ENCODE results near the gene SMTNL2.

The SMTNL2 gene

DNA sequence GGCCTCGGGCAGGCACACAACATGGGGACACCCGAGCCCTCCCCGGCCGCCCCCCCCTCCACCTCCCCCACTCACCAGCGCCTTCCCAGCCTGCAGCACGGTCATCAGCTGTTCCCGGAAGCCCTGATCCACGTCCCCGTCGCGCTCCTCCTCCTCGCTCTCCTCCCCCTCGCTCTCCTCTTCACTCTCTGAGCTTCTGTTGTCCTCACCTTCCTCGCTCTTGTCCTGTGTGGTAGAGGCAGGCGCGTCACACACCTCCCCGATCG, 39.4 kb upstream of the SMTNL2 start:
- FAIRE-seq (no peak), DNase-seq (ENCODE audit: insufficient read length, low spot score) (no peak)

DNA sequence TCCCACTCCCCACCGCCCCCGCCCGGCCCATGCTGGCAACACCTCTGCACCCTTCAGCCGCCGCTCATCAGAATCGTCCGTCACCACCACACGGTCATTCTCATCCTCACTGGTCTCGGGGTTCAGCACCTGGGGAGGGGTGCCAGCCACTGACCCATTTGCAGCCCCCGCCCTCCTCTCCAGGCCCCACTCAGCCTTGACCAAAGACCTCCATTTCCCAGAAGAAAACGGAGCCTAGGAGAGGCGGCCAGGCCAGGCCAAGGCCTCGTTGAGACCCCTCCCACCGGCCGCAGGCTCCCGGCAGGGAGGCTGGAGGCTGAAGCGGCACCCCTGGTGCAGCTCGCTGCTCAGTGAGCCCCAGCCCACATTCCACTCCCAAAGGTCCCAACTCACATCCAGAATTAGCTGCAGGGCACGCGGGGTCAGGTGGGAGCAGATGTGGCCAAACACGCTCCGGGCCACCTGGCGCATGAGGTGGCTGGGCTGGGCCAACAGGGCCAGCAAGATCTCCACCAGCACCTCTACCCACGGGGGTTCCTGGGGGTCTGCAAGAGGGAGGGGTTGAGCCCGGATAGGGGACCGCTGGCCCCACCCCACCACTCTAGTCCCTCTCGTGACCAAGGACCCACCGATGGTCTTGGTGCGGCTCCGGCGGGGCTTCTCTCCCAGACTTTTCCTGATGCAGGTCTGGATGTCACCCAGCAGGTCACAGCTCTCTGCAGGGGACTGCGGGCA, 38.9 kb upstream of the SMTNL2 start:
- FAIRE-seq, result no peak
- no peak for DNase-seq (ENCODE audit: insufficient read length, low spot score)

DNA sequence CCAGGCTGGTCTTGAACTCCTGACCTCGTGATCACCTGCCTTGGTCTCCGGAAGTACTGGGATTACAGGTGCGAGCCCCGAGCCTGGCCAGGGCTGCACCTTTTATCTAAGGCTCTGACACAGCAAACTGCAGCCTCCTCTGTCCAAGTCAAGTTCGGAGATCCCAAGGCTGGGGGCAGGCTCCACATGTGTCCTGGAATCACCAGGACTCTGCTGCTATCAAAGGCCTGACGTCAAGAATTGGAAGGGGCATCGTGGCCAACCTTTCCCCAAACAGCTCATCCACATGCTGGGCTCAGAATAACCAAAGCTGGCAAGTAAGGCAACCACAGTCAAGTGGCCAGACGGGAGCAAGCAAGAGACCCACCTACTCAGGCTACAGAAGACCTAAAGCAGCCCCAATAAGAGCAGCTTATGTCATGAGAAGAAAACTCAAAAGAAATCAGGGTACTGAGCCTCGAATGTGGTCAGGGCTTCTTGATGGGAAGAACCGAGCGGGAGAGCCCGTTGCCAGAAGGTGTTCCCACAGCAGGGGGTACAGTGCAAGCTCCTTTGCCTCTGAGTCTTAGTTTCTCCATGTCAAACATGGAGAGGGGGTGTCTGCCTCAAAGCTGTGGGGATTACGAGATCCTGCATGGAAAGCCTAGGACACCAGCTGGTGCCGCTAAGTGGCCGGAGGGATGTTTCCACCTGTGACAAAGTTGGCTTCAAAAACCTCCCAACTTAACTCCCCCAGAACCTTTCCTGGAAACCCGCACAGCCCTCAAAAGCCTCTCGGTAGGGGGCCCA, 37.0 kb upstream of the SMTNL2 start:
- FAIRE-seq (no peak), DNase-seq (ENCODE audit: insufficient read length, low spot score) (no peak)

DNA sequence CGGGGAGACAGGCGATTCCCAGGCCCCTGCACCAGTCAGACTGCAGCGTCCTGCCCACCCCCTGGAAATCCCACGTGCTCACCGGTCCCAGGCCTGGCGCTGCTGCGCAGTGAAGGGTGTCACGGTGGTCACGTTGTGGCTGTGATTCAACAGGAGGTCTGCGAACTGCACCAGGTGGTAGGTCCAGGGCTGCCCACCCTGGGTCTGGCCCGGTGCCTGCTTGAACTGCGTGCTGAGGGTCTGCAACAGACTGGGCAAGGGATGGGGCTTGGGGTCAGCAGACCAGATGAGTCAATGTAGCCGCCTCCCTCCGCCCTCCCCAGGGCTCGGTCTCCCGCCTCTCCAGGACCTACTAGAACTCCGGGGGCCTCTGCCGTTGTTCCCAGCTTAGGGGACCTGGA, 36.3 kb upstream of the SMTNL2 start:
- FAIRE-seq, result no peak
- DNase-seq (ENCODE audit: insufficient read length, low spot score), result no peak

DNA sequence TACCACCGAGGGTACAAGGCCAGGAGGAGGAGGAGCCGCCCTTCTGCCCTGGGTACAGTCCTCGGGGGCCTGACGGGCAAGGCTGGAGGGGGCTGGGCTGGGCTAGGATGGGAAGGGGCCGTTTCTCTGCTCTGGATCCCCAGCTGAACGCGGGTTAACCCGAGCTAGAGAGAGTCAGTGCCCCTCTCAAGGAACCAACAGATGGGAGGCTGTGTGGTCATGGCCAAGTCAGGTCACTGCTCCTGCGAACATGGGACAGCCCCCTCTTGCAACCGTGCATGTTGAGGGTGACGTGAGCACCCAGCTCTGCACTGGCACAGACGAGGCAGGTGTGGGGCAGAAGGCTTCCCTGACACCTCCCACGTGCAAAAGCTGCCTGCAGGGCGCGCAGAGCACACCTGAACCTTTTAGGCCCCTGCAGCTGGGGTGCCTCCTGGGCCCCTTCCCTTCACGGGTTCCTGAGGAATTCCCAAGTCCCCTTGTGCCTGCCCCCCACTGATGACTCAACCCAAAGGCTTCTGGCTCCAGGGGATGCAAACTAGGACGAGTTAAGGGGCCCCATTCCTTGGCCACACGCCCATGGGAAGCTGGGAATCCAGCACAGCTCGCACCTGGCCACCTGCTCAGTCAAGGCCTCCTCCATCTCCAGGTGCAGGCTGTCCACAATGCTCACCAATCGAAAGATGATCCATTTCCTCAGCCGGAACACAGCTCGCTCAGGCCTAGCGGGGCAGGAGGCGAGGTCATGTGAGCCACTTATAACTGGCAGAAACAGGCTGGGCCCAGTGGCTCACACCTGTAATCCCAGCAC, 35.4 kb upstream of the SMTNL2 start:
- DNase-seq (ENCODE audit: insufficient read length, low spot score), result no peak
- FAIRE-seq, result no peak

DNA sequence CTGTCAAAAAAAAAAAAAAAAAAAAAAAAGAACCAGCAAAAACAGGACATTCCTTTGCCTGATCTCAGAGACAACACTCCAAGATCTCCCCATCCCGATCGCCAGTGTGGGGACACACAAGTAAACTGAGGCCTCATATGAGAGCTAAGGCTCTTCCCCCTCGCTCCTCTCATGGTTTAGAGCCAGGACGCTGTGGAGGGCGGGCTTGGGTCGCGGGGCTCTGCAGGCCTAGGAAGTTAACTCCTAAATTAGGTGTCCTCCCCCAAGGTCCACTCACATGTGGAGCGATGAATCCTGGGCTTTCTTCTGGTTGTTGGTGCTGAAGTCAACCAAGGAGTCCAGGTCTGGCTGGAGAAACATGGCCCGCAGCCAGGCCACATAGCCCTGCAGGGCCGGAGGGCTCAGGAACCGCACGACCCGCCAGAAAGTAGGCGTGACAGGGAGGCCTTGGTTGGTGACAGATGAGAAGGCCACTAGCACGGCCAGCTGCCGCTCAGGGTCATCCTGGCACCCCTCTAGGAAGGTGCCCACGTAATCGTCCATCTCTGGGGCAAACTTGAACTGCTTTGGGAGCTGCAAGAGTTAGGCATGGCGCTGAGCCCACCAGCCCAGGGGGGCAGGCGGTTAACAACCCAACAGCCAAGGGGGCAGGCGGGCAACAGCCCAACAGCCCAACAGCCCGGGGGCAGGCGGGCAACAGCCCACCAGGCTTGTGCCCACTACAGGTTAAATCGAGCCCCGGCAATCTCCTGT, 34.4 kb upstream of the SMTNL2 start:
- DNase-seq (ENCODE audit: insufficient read length, low spot score) (no peak), FAIRE-seq (no peak)

DNA sequence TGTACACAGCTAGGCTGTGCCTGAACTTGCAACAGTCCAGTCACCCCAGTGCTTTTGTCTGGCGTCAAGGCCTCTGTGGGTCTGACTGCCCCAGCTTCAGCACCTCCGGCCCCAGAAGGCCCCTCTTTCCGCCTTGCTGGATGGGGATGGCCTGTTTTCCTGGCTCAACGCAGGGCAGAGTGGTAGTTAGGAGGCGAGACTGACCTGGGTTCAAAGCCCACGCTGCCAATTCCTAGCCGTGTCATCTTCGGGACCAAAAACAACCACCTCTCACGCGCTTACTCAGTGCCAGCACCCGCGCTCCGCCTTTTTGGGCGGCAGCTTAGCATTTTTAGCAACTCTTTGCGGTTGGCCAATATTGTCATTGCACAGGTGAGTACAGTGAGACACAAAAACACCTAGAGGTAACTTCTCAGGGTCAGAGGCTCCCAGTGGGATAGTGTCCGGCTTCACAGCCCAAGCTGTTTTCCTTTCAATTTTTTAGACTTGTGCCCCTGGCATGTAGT, 33.7 kb upstream of the SMTNL2 start:
- FAIRE-seq (no peak), DNase-seq (ENCODE audit: insufficient read length, low spot score) (no peak)

DNA sequence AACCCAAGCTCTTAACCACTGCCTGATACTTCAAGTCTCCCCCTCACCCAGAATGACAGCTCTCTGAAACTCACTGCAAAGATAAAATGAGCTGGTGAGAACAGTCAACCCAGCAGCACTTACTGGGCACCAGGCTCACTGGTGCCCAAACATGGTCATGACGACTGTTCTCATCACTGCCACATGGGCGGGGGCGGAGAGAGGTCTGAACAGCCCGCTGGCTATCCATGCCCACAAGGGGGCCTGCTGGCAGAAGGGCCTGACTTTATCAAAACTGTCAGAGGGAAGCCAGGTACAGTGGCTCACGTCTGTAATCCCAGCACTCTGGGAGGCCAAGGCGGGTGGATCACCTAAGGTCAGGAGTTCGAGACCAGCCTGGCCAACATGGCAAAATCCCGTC, 33.2 kb upstream of the SMTNL2 start:
- no peak for DNase-seq (ENCODE audit: insufficient read length, low spot score)
- no peak for FAIRE-seq

DNA sequence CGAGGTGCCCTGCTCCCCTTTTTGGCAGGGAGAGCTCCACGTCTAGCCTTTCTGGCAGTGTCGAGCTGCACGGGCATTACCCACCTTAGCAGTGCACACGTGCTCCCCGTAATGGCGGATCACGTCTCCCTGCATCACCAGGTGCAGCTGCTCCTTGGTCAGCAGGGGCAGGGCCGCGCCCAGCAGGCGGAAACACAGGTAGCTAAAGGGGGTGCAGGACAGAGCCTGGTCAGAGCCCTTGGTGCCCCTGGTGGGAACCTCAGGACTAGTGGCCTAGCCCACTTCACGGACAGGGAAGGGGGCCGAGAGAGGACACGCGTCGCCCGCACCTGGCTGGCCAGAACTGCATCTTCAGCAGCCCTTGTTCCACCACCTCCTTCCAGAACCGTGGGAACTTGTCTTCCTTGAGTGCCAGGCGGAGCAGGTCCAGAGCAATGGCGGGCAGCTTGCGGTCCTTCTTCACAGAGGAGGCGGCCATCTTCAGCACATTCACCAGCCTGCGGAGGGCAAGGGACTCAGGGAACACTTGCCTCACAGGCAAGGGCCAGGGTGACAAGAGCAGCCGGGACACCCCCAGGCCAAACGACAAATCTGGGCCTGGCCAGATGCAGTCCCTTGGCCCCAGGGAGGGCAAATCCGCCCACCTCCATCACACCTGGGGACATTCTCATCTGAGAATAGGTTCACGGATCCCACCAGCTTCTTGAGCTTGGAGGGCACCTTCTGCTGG, 32.4 kb upstream of the SMTNL2 start:
- FAIRE-seq (no peak), DNase-seq (ENCODE audit: insufficient read length, low spot score) (no peak)

DNA sequence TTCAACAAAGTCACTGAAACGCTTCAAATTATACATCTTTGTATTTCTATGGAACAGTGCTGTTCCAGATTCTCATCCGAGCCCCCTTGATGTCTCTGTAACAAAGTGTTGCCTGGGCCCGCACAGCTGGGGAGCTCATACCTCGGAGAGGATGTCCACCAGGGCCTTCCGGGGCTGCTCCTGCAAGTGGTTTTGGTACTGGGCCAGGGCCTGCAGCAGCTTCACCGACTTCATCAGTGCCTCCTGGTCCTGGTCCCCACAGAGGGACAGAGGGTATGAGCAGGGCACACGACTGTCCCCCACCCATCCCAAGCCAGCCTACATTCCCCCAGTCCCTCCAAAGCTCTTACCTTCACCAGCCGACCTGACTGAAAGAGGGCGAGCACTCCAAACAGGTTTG, 30.7 kb upstream of the SMTNL2 start:
- no peak for DNase-seq (ENCODE audit: insufficient read length, low spot score)
- FAIRE-seq, result no peak

DNA sequence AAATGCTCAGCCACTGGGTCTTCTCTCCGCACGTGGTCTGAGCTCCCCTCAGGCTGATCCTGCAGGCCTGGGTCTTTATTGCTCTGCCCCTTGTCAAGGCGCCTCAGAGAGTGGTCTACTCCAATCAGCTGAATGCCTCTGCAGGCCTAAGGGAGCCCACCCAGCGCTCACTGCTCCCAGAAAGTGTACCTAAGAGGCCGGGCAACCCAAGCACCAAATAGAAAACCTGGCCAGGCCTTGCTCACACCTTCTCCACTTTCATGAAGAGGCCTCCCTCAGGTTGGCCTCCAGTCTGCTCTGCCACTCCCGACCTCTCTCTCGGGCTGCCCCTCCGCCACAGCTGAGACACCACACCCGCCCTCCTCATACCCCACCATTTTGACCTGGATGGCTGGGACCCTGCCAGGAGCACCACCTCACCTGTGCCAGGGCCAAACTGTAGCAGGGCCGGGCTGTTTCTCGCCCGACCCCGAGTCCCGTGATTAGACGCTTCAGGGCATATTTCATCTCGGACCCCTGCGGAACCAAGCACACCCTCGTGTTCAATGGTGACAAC, 29.8 kb upstream of the SMTNL2 start:
- DNase-seq (ENCODE audit: insufficient read length, low spot score), result no peak
- FAIRE-seq, result no peak

DNA sequence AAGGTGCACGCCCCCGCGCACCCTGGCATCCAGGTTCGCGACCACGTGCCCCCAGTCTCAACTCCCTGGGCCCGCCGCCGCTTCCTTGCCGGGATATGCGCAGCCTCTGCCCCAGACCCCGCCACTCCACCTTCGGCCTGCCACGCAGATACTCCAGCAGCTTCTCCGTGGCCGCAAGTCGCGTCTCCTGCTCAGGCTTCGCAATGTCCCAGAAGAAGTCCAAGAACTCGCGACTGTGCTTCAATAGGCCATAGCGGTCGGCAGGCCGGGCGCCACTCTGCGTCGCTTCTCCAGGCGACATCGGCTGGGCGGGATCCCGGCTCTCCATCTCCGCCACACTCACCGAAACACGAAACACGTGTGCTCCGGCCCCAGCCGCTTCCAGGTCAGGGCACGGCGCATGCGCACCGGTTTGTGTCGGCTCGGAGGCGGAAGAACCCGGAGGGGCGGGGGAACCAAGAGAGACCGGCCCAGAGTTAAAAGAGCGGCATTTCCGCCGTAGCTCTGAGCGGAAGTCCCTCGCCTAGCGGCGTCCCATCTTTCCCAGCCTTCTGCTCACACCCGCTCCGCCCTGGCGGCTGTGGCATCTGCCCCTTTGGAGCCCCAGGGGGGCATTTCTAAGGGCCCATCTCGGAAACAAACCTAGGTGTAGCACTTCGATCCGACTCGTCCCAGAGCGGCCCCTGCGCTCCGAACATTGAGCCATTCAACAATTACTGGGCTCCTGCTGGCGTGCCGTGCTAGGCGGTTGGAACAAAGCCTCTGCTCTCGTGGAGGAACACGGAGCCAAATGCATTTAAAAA, 29.1 kb upstream of the SMTNL2 start, which contains the start of gene MYBBP1A:
TSS of gene MYBBP1A (minus strand) at position 388 of the 803 bp plus-strand sequence. CDS start at position 328, 60 bp downstream.
- DNase-seq (ENCODE audit: insufficient read length, low spot score) (peak; percentile 100), FAIRE-seq (peak; percentile 99)

DNA sequence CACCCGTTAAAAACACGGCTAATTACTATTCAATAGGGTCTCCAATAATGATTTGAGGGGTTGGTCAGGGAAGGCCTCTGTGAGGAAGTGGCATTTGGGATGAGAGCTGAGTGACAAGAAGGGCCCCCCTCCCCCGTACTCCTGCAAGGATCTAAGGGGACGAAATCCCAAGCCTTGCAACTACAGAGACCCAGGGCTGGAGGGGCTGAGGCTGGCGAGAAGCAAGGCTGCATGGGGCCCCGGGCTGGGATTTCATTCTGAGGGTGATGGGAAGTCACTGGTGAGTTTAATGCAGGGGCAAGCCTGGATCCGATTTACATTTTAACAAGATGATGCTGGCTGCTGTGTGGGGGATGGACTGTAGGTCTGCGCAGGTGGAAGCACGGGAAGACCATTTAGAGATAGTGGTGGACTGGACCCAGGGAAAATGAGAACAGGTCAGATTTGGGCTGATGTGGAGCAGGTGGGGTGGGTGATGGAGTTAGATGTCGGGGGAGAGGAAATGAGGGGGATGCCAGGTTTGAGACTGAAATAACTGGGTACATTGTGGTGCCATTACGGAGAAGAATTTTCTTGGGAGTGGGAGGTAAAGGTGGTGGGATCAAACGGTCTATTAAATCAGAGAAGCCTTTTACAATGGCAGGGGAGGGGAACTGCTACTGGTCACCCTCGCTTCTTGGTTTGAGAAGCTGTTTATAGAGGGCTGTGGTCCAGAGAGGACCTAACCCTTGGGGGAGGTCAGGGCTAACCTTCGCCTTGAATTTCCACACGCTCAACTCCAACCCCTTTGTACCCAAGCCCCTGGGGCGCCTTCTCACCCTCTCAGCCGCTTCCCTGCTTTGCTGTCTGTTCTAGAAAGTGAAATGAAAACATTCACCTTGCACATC, 28.2 kb upstream of the SMTNL2 start:
- peak; percentile 57 for FAIRE-seq
- DNase-seq (ENCODE audit: insufficient read length, low spot score), result no peak

DNA sequence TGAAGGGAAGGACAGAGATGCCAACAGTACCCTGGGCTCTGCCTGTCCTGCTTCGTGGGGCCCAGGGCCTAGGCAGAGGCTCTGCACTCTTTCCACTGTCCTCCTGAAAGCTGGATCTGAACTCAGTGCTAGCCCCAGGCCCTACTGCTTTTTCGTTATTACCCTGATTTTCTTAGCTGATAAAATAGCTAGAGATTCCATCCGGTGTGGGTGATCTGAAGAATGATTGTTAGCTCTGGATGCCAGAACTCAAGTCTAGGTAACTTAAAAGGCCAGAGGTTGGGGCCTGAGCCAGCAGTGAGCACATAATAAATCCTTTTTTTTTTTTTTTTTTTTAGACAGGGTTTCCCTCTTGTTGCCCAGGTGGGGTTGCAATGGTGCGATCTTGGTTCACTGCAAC, 27.3 kb upstream of the SMTNL2 start:
- no peak for FAIRE-seq
- DNase-seq (ENCODE audit: insufficient read length, low spot score), result no peak

DNA sequence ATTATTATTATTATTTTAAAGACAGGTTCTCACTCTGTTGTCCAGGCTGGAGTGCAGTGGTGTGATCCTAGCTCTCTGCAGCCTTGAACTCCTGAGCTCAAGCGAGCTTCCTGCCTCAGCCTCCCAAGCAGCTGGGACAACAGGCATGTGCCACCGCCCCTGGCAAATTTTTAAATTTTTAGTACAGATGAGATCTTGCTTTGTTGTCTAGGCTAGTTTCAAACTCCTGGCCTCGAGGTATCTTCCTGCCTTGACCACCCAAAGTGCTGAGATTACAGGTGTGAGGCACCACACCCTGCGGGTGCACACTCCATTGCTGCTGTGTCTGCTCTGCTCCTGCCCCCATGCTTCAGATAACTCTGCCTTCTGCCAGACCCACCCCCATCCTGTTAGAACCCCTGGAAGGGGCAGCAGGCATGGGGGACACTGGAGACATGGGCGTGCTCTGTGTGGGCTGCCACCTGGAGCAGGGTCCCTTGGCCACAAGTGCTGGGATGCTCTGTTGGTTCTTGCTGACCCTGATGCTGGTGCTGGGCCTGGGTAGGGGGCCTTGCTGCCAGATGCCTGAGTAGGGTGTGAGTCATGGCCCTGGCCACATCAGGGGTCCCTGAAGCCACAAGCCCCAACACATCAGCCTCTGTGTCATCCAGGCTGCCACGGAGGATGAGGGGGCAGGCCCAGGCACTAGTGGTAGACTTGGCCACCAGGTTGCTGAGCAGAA, 26.5 kb upstream of the SMTNL2 start:
- FAIRE-seq, result no peak
- no peak for DNase-seq (ENCODE audit: insufficient read length, low spot score)

DNA sequence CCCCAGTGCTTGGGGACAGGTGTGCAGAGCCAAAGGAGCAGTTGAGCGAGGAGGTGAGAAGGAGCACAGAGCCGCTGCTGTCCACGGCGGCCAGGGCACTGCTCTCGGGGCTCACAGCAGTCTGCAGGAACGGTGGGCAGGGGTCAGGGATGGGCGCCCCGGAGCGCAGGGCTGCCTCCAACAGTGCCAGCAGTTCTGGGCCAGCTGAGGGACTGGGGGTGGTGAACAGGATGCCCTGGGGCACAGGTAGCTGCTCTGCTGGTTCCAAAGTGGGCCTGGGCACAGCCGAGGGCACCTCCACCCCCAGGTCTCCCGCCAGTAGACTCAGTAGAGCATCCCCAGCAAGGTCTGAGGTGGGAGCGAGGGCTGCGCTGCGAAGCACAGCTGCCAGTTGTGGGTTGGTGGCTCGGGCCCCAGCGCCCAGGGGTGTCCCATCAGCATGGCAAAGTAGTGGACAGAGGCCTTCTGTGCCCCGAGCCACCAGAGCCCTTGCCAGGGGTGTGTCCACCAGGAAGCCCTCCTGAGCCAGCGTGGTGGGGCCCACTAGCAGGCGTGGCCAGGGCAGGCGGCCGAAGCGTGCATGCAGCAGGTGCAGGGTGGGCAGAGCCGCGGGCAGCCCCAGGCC, 25.9 kb upstream of the SMTNL2 start:
- FAIRE-seq (no peak), DNase-seq (ENCODE audit: insufficient read length, low spot score) (no peak)

Data from GM19239 (cell line).